Keratinocyte (primary cell): ENCODE results near the gene CDH22. TPM values are rescaled to one million over a fixed set of nuclear protein-coding genes. Genes with fewer than 3 reads are reported as not detected.

ENCODE experiments used
- DNase-seq: peaks from one replicate; pipeline ENCODE4 v3.0.0-alpha.2; 2011; ENCODE audit warnings: low read depth, missing footprints, low spot score
- FAIRE-seq: peaks from 2 replicates; lab custom pipeline; 2011; peaks lifted over from hg19 to GRCh38; lab: Jason Lieb, UNC
- H2AFZ ChIP-seq: 2 replicates; pipeline ENCODE4 v1.6.0; 2012; ENCODE audit warnings: low read length, control low read depth, inconsistent platforms; ENCODE audit not compliant: control insufficient read depth
- H3K27ac ChIP-seq: 2 replicates; pipeline ENCODE4 v1.5.1; 2011; ENCODE audit warnings: low read length; ENCODE audit not compliant: control insufficient read depth, insufficient read depth
- H3K27me3 ChIP-seq: 3 replicates; pipeline ENCODE4 v1.6.0; 2011; ENCODE audit warnings: low read length; ENCODE audit not compliant: control insufficient read depth, insufficient read depth; ENCODE audit errors: extremely low read depth
- H3K36me3 ChIP-seq, 2 experiments: 2 replicates in 1 of 2; 3 replicates in 1 of 2; pipeline ENCODE4 v1.5.1; 2011; ENCODE audit warnings: low read length in 2 of 2, mild to moderate bottlenecking in 1 of 2; ENCODE audit not compliant: control insufficient read depth in 2 of 2, insufficient read depth in 2 of 2; ENCODE audit errors: extremely low read depth in 1 of 2
- H3K4me1 ChIP-seq: 3 replicates; pipeline ENCODE4 v1.5.1; 2011; ENCODE audit warnings: low read length; ENCODE audit not compliant: control insufficient read depth, insufficient read depth; ENCODE audit errors: extremely low read depth
- H3K4me2 ChIP-seq: 3 replicates; pipeline ENCODE4 v1.6.0; 2011; ENCODE audit warnings: low read depth, low read length; ENCODE audit not compliant: control insufficient read depth, insufficient read depth; ENCODE audit errors: extremely low read depth
- H3K4me3 ChIP-seq, 3 experiments: fragments of 200-600 bp in 1 of 3; sonication (generic) in 1 of 3; 2 replicates in 2 of 3; 3 replicates in 1 of 3; pipeline ENCODE4 v1.5.1; 2011 to 2016; ENCODE audit warnings: low read length in 3 of 3, mild to moderate bottlenecking in 3 of 3, control low read depth in 2 of 3, inconsistent platforms in 1 of 3, low read depth in 1 of 3, mixed read lengths in 1 of 3, mixed run types in 1 of 3, moderate library complexity in 1 of 3; ENCODE audit not compliant: control insufficient read depth in 2 of 3, insufficient read depth in 2 of 3; ENCODE audit errors: extremely low read depth in 1 of 3
- H3K79me2 ChIP-seq: 2 replicates; pipeline ENCODE4 v1.6.0; 2012; ENCODE audit warnings: low read length; ENCODE audit not compliant: control insufficient read depth, insufficient read depth
- H3K9ac ChIP-seq: 3 replicates; pipeline ENCODE4 v1.6.0; 2011; ENCODE audit warnings: low read length; ENCODE audit not compliant: control insufficient read depth, insufficient read depth; ENCODE audit errors: extremely low read depth
- H3K9me1 ChIP-seq: 3 replicates; pipeline ENCODE4 v1.6.0; 2011; ENCODE audit warnings: low read length; ENCODE audit not compliant: control insufficient read depth, insufficient read depth; ENCODE audit errors: extremely low read depth
- H3K9me3 ChIP-seq: 2 replicates; pipeline ENCODE4 v1.5.1; 2012; ENCODE audit warnings: low read depth, low read length; ENCODE audit not compliant: control insufficient read depth
- H4K20me1 ChIP-seq: 3 replicates; pipeline ENCODE4 v1.6.0; 2011; ENCODE audit warnings: low read length; ENCODE audit not compliant: control insufficient read depth, insufficient read depth; ENCODE audit errors: extremely low read depth
- EZH2 ChIP-seq: IDR thresholded peaks from one replicate; pipeline ENCODE4 v1.6.1; 2012; ENCODE audit warnings: inconsistent platforms, mild to moderate bottlenecking, low read length, moderate library complexity
- dilution Hi-C: fragments of 300-500 bp; cut with MboI; formaldehyde crosslinking; loops from one replicate; pipeline ENCODE4 v1.7.0; 2020; ENCODE audit warnings: low sequenced_read_pairs; ENCODE audit not compliant: extremely low pct_ligation_motif_present
- polyA plus RNA-seq, 5 experiments: library from polyadenylated mRNA; depleted of rRNA in 3 of 5; stranded (reverse) in 3 of 5; stranded (forward) in 1 of 5; unstranded in 1 of 5; fragments of >200 nt; gene quantifications; 1 replicate in 1 of 5; 2 replicates in 3 of 5; 3 replicates in 1 of 5; pipeline versions ENCODE4 v1.2.1 to v1.2.3, GENCODE V29; 2011 to 2012; ENCODE audit warnings: missing spikeins in 2 of 5, low read depth in 1 of 5, low replicate concordance in 1 of 5
- TF ChIP-seq, protein P1 (sequence below), 3 experiments: IDR thresholded peaks in 1 of 3; conservative IDR thresholded peaks in 1 of 3; optimal IDR thresholded peaks in 1 of 3; 2 replicates in 2 of 3; 3 replicates in 1 of 3; pipeline versions ENCODE3 to v1.5.1; 2011; ENCODE audit warnings: low read length in 3 of 3, mild to moderate bottlenecking in 3 of 3, moderate library complexity in 2 of 3, control low read depth in 1 of 3, inconsistent platforms in 1 of 3; ENCODE audit not compliant: insufficient read depth in 2 of 3; ENCODE audit errors: extremely low read depth in 1 of 3

CDH22 gene
- polyA plus RNA-seq, 1 donor (not counting 4 experiments of a cell fraction or from before 2014, with no cell fraction given), result not detected

GRCh38 chr20:46286977-46287376 lies 21.3 kb downstream of the CDH22 start:
- H3K36me3 ChIP-seq, result no peaks in the 10 kb centered on the region
- H3K79me2 ChIP-seq, result no peaks in the 10 kb centered on the region
- DNase-seq (no peak), FAIRE-seq (no peak)
- H3K4me3 ChIP-seq, result no peak overlapping the region
- no peaks in the 10 kb centered on the region for H3K9me3 ChIP-seq
- H4K20me1 ChIP-seq, result no peaks in the 10 kb centered on the region
- H3K4me2 ChIP-seq, result no peak overlapping the region
- dilution Hi-C loops, result no loop called here
- H3K27ac ChIP-seq, result no peak overlapping the region
- no peaks in the 10 kb centered on the region for H3K9me1 ChIP-seq
- H3K4me1 ChIP-seq, result peaks cover 5% of the 10 kb centered on the region
- no peak overlapping the region for H2AFZ ChIP-seq
- H3K9ac ChIP-seq, result no peak overlapping the region
- H3K27me3 ChIP-seq, result peaks cover 25% of the 10 kb centered on the region
- TF ChIP-seq, protein P1, sequence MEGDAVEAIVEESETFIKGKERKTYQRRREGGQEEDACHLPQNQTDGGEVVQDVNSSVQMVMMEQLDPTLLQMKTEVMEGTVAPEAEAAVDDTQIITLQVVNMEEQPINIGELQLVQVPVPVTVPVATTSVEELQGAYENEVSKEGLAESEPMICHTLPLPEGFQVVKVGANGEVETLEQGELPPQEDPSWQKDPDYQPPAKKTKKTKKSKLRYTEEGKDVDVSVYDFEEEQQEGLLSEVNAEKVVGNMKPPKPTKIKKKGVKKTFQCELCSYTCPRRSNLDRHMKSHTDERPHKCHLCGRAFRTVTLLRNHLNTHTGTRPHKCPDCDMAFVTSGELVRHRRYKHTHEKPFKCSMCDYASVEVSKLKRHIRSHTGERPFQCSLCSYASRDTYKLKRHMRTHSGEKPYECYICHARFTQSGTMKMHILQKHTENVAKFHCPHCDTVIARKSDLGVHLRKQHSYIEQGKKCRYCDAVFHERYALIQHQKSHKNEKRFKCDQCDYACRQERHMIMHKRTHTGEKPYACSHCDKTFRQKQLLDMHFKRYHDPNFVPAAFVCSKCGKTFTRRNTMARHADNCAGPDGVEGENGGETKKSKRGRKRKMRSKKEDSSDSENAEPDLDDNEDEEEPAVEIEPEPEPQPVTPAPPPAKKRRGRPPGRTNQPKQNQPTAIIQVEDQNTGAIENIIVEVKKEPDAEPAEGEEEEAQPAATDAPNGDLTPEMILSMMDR (optimal IDR thresholded peaks at IDR 0.05 in 1 of 3, IDR thresholded peaks at IDR 0.05 in 1 of 3, conservative IDR thresholded peaks at IDR 0.05 in 1 of 3; ENCODE audit: extremely low read depth in 1 of 3, insufficient read depth in 2 of 3, low read length in 3 of 3), result no peak
- no peak for TF ChIP-seq EZH2

GRCh38 chr20:46286382-46286781 lies 21.9 kb downstream of the CDH22 start:
- TF ChIP-seq EZH2, result no peak
- TF ChIP-seq, protein P1 (optimal IDR thresholded peaks at IDR 0.05 in 1 of 3, IDR thresholded peaks at IDR 0.05 in 1 of 3, conservative IDR thresholded peaks at IDR 0.05 in 1 of 3; ENCODE audit: extremely low read depth in 1 of 3, insufficient read depth in 2 of 3, low read length in 3 of 3), result no peak
- peaks cover 25% of the 10 kb centered on the region for H3K27me3 ChIP-seq

More at GRCh38 chr20:46286382-46286781, 21.9 kb downstream of the CDH22 start:
- H3K4me1 ChIP-seq, result peaks cover 5% of the 10 kb centered on the region
- H3K79me2 ChIP-seq, result no peaks in the 10 kb centered on the region
- no peak overlapping the region for H3K4me3 ChIP-seq
- no peak overlapping the region for H3K27ac ChIP-seq
- H3K36me3 ChIP-seq, result no peaks in the 10 kb centered on the region
- H3K9ac ChIP-seq, result no peak overlapping the region
- H3K9me1 ChIP-seq, result no peaks in the 10 kb centered on the region
- no peaks in the 10 kb centered on the region for H4K20me1 ChIP-seq
- DNase-seq (no peak), FAIRE-seq (no peak)
- H3K4me2 ChIP-seq, result no peak overlapping the region
- no peak overlapping the region for H2AFZ ChIP-seq
- dilution Hi-C loops, result no loop called here
- H3K9me3 ChIP-seq, result no peaks in the 10 kb centered on the region
